RWPE1 (cell line): ENCODE data around the gene KL.

Experiments used
- CTCF ChIA-PET: fragments of 350-600 bp; sonication (Branson Sonifier 250); formaldehyde crosslinking; extraction: SDS; loops from one replicate; lab custom pipeline; 2021; lab: Yijun Ruan, JAX
- POLR2A ChIA-PET: fragments of 400-600 bp; formaldehyde crosslinking; extraction: SDS; loops from one replicate; lab custom pipeline; 2020; ENCODE audit warnings: antibody characterized with exemption; ENCODE audit not compliant: low non-redundant PET; lab: Yijun Ruan, JAX
- DNase-seq: peaks from one replicate; pipeline ENCODE4 v3.0.0; 2012; ENCODE audit warnings: low spot score
- H3K27ac ChIP-seq: fragments of 450-650 bp; 2 replicates; pipeline ENCODE4 v1.5.1; 2017
- CTCF ChIP-seq: fragments of 450-650 bp; conservative IDR thresholded peaks from 2 replicates; pipeline ENCODE4 v1.5.1; 2017; ENCODE audit warnings: low read depth, mild to moderate bottlenecking

Gene KL

GRCh38 chr13:33028620-33029019 is 12.4 kb downstream of the KL start:
- ChIA-PET POLR2A (no interaction called here), CTCF (interaction anchor here (0.8 kb wide), 1 partner anchor 73 kb away, joined by 3 read pairs; no protein-coding TSS in a partner anchor)
- H3K27ac ChIP-seq, result no peak overlapping the region
- DNase-seq, result no peak
- no peak for TF ChIP-seq CTCF

GRCh38 chr13:33031277-33031676 is 15.1 kb downstream of the KL start:
- no peak for DNase-seq
- no peak overlapping the region for H3K27ac ChIP-seq
- ChIA-PET CTCF (no interaction called here), POLR2A (no interaction called here)
- no peak for TF ChIP-seq CTCF

- CTCF ChIA-PET, result interaction anchor here (0.6 kb wide), 1 partner anchor 121 kb away, joined by 3 read pairs; no protein-coding TSS in a partner anchor
- no peak for TF ChIP-seq CTCF
- DNase-seq, result no peak
- H3K27ac ChIP-seq, result no peak overlapping the region
- POLR2A ChIA-PET, result no interaction called here
Measured at GRCh38 chr13:33032037-33032625, 15.9 kb downstream of the KL start.

GRCh38 chr13:33033051-33033812 is 17.0 kb downstream of the KL start:
- no peak overlapping the region for H3K27ac ChIP-seq
- no peak for DNase-seq
- ChIA-PET CTCF (interaction anchor here (0.7 kb wide), 1 partner anchor 214 kb away, joined by 3 read pairs; no protein-coding TSS in a partner anchor), POLR2A (no interaction called here)
- TF ChIP-seq CTCF, result no peak

- CTCF ChIA-PET, result interaction anchor here (0.6 to 0.7 kb wide), 2 partner anchors 28 to 215 kb away, joined by 3 read pairs; no protein-coding TSS in a partner anchor
- TF ChIP-seq CTCF, result no peak
- POLR2A ChIA-PET, result no interaction called here
- no peak for DNase-seq
- H3K27ac ChIP-seq, result no peak overlapping the region
Measured at GRCh38 chr13:33033986-33034385, 17.8 kb downstream of the KL start.

GRCh38 chr13:33034882-33035520 is 18.8 kb downstream of the KL start:
- no peak for DNase-seq
- CTCF ChIA-PET, result no interaction called here
- H3K27ac ChIP-seq, result no peak overlapping the region
- TF ChIP-seq CTCF, result no peak
- POLR2A ChIA-PET, result no interaction called here
